AG08396 (cell line): ENCODE results near the gene ADIG.

Source experiments
- DNase-seq: peaks from one replicate; pipeline ENCODE4 v3.0.0; 2012; ENCODE audit warnings: low spot score, mixed read lengths

Gene ADIG

GRCh38 chr20:38602185-38602581, 21.2 kb downstream of the ADIG start:
- DNase-seq = no peak

GRCh38 chr20:38603286-38603685, 22.3 kb downstream of the ADIG start:
- DNase-seq = no peak

GRCh38 chr20:38604873-38605303, 23.9 kb downstream of the ADIG start:
- DNase-seq = peak; percentile 47

- DNase-seq = no peak
These were observed 26.4 kb downstream of the ADIG start for GRCh38 chr20:38607351-38607750.

GRCh38 chr20:38608188-38608587, 27.2 kb downstream of the ADIG start:
- DNase-seq = no peak

GRCh38 chr20:38609815-38610214, 28.8 kb downstream of the ADIG start:
- DNase-seq = no peak

GRCh38 chr20:38610521-38610920, 29.5 kb downstream of the ADIG start:
- DNase-seq = no peak

- DNase-seq = no peak
These were observed 31.9 kb downstream of the ADIG start for GRCh38 chr20:38612751-38613515.

- no peak for DNase-seq
These were observed 34.3 kb downstream of the ADIG start for GRCh38 chr20:38615283-38615682.

GRCh38 chr20:38616457-38616856, 35.5 kb downstream of the ADIG start:
- DNase-seq = no peak

GRCh38 chr20:38617011-38617829, 36.2 kb downstream of the ADIG start:
- DNase-seq = peak; percentile 46

- no peak for DNase-seq
These were observed 36.8 kb downstream of the ADIG start for GRCh38 chr20:38617830-38618196.

GRCh38 chr20:38620441-38620840, 39.4 kb downstream of the ADIG start:
- DNase-seq = no peak

GRCh38 chr20:38623061-38623460, 42.1 kb downstream of the ADIG start:
- DNase-seq = no peak

- no peak for DNase-seq
These were observed 43.1 kb downstream of the ADIG start for GRCh38 chr20:38624084-38624483.

GRCh38 chr20:38625896-38626295, 44.9 kb downstream of the ADIG start:
- DNase-seq = no peak

GRCh38 chr20:38626921-38627659, 46.1 kb downstream of the ADIG start:
- no peak for DNase-seq

- no peak for DNase-seq
These were observed 47.8 kb downstream of the ADIG start for GRCh38 chr20:38628580-38629470.

GRCh38 chr20:38629979-38630378, 49.0 kb downstream of the ADIG start:
- no peak for DNase-seq

- no peak for DNase-seq
These were observed 49.7 kb downstream of the ADIG start for GRCh38 chr20:38630727-38631126.

GRCh38 chr20:38631155-38632022, 50.4 kb downstream of the ADIG start:
- DNase-seq = no peak
